GM18526 (cell line): ENCODE data around the gene NDUFS2.
A peak's percentile ranks its signal among the peaks of the same experiment; 100 is the strongest.

Source experiments
- POLR2A ChIP-seq: IDR thresholded peaks from 3 replicates; pipeline ENCODE4 v1.6.1; 2011; ENCODE audit not compliant: insufficient read length; ENCODE audit errors: extremely low read depth

The NDUFS2 gene

GRCh38 chr1:161165742-161166668, 36.2 kb upstream of the NDUFS2 start, which contains the start of gene PPOX:
Gene PPOX (plus strand): TSS chr1:161166426. CDS start chr1:161166848, 422 bp downstream.
- peak; percentile 82 for TF ChIP-seq POLR2A

DNA sequence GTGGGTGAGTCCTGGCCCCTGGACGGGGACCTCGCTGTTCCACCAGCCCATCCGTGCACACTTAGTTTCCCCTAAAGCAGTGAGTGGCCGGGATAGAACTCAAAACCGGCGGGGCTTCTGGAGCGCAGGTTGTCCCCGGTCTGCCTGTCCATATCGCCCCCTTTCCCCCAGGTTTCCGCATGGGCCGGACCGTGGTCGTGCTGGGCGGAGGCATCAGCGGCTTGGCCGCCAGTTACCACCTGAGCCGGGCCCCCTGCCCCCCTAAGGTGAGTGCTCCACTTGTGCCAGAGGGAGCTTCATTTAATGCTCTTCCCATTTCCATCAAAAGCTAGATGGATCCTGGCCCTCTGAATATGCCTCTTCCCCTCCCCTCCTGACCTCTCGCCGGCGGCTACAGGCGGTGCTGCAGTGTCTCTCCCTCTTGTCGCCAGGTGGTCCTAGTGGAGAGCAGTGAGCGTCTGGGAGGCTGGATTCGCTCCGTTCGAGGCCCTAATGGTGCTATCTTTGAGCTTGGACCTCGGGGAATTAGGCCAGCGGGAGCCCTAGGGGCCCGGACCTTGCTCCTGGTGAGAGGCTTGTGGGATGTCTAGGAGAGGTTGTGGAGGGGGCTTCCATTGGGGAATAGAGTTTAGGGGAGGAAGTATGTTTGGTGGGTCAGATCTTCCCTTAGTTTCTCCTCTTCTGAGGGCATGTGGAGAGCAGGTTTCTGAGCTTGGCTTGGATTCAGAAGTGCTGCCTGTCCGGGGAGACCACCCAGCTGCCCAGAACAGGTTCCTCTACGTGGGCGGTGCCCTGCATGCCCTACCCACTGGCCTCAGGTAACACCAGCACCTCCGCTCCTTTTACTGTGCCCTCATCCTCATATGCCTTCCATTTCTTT, 35.3 kb upstream of the NDUFS2 start:
- TF ChIP-seq POLR2A = no peak

- TF ChIP-seq POLR2A = no peak
These were observed 33.3 kb upstream of the NDUFS2 start for GRCh38 chr1:161168906-161169305.

DNA sequence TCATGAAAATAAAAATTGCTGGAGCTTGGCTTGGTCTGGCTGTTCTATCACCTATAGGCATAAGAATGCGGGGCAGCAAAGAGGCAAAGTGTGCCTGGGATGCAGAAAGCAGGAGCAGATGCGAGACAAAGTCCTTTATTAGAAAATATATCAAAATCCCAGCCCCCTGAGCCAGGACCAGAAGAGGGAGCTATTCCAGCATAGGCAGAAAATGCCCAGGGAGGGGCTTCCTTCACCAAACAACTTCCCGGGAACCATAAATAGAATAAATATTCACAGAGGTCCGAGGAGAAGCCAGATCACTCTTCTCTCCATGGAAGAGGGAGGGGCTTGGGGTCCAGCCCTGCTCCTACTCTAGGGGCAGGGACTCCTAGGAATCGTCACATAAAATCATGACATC, 31.0 kb upstream of the NDUFS2 start:
- no peak for TF ChIP-seq POLR2A

- no peak for TF ChIP-seq POLR2A
These were observed 30.5 kb upstream of the NDUFS2 start for GRCh38 chr1:161171696-161172095.

GRCh38 chr1:161172349-161172748, 29.8 kb upstream of the NDUFS2 start:
- no peak for TF ChIP-seq POLR2A

GRCh38 chr1:161172776-161173376, 29.3 kb upstream of the NDUFS2 start:
- TF ChIP-seq POLR2A = no peak

DNA sequence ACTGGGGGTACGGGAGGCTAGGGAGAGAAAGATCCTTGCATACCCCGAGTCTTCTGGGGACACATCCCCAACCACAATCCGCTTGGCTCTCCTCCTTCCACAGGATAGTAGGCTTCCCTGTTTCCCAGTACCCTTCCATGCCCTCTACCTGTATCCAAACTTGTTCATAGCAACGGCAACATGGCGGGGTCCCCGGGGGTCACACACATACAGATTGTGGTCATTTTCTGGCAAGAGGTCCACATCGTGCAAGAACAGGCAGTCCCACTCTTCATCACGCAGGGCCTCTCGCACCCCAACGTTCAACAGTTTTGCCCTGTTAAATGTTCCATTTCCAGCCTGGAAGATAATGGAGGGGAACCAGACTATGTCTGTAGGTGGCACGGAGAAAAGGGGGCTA, 28.5 kb upstream of the NDUFS2 start:
- TF ChIP-seq POLR2A = no peak

- no peak for TF ChIP-seq POLR2A
These were observed 27.3 kb upstream of the NDUFS2 start for GRCh38 chr1:161174911-161175310.

DNA sequence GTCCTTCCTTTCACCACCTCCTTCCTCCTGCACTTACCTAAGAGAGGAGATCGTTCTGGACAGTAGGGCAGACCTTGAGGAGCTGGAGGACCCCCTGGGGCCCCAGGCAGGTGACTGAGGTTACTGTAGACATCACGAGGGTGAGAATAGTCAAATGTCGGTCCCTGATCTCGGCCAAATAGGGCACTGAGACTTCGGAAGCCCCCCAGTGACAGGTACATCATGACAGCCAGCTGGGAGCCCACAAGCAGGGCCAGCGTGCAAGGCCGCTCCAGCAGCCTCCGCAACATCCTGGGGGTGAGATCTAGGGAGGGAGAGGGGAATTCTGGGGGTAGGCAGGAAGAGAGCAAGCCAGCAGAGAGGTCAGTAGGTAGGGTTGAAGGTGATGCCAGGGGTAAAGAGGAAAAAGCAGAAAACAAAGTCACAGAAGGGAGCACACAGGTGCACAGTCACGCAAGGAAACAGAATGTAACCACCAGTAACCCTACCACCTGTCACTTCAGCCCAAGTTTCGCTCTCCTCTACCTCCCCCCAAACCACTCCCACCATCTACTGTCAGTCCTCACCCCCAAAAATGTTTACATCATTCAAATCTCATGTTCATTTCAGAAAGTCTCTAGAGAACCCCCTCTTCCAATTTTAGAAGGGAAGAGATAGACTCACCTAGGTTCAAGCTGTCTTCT, 26.3 kb upstream of the NDUFS2 start:
- TF ChIP-seq POLR2A = no peak

DNA sequence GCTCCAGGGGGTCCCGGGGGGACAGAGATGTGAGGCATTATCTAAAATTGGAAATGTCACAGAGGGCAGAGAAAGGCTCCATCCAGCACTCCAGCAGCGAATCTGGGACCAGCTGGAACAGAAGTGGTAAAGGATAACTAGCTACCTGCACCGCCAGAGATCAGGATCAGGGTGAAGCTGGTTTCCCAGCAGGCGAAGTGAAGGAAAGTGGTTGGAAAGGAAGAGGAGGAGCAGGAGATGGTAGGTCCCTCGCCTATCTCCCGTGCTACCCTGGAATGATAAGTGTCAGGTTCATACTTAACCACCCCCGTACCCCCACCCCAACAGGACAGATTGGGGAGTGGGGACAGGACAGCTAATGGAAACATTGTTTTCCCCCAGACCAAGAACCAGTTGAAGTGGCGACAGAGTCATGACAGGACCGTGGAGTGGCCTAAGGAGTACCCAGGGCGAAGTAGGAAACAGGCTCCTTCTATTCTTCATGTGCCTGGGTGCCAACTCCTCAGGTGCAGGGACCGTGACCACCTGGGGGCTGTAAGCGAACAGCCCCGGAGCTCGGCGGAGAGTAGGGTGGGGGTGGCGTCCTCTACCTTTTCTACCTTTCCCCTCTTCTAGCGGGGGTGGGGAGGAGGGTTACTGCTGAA, 25.6 kb upstream of the NDUFS2 start:
- no peak for TF ChIP-seq POLR2A

GRCh38 chr1:161177112-161177935, 24.8 kb upstream of the NDUFS2 start, which contains the start of gene B4GALT3:
Gene B4GALT3 (minus strand): TSS chr1:161177507. CDS start chr1:161176060, 1,447 bp downstream.
- peak; percentile 93 for TF ChIP-seq POLR2A

GRCh38 chr1:161177936-161178244, 24.3 kb upstream of the NDUFS2 start:
- TF ChIP-seq POLR2A = no peak

DNA sequence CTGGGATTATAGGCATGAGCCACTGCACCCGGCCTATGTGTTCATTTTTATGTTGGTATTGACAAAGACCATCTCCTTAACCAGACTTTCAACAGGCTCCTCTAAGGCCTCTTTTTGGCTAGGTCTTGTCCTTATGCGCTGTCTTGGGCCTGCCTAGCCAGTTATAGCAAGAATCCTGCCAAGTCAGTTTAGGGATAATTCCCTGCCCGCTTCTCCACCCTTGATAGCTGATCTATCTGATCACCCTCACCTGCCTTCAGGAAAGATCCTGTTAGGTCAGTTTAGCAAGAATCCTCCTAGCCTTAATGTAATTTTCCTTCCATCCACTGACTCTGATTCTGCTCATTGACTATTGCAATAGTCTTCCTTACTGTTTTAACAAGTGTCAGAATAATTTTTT, 22.5 kb upstream of the NDUFS2 start:
- TF ChIP-seq POLR2A = no peak
